Measurements from ENCODE around the gene CEP85L. TPM values are rescaled to one million over a fixed set of nuclear protein-coding genes. Genes with fewer than 3 reads are reported as not detected.

CEP85L gene
- total RNA-seq, 1 donor from 2014 or later = 19.3 TPM

GRCh38 chr6:118456982-118457381 lies 194.4 kb downstream of the CEP85L start:
- peaks cover 11% of the 10 kb centered on the region for H3K9me3 ChIP-seq (ENCODE audit: insufficient read depth, low read depth, low read length)
- no peak overlapping the region for H2AFZ ChIP-seq (ENCODE audit: low read depth, low read length)
- H3K4me3 ChIP-seq (ENCODE audit: insufficient read depth, low read depth, low read length) = no peak overlapping the region
- FAIRE-seq = no peak
- Mint-ChIP-seq H3K27ac (ENCODE audit: unreplicated experiment) (no peak overlapping the region), H3K27me3 (ENCODE audit: low read depth, unreplicated experiment) (no peaks in the 10 kb centered on the region), H3K4me3 (ENCODE audit: unreplicated experiment) (no peak overlapping the region), H3K36me3 (ENCODE audit: low read depth, unreplicated experiment) (peaks cover 7% of the 10 kb centered on the region), H3K9me3 (ENCODE audit: unreplicated experiment) (peaks cover 25% of the 10 kb centered on the region), H3K4me1 (ENCODE audit: low read depth, unreplicated experiment) (no peaks in the 10 kb centered on the region)
- no peaks in the 10 kb centered on the region for H3K79me2 ChIP-seq (ENCODE audit: insufficient read depth, low read length)
- no peaks in the 10 kb centered on the region for H3K36me3 ChIP-seq (ENCODE audit: insufficient read depth, low read length)
- no peak for TF ChIP-seq CTCF (IDR thresholded peaks at IDR 0.05; ENCODE audit: insufficient read depth, low read depth, low read length)
- no peak for TF ChIP-seq EZH2 (IDR thresholded peaks at IDR 0.05; ENCODE audit: insufficient read depth, low read length)
- no peaks in the 10 kb centered on the region for H3K4me1 ChIP-seq (ENCODE audit: insufficient read depth, low read length)
- no peak overlapping the region for H3K4me2 ChIP-seq (ENCODE audit: low read length)
- H3K27ac ChIP-seq (ENCODE audit: low read depth, low read length) = no peak overlapping the region
- H3K9ac ChIP-seq (ENCODE audit: low read length) = no peak overlapping the region
- no peaks in the 10 kb centered on the region for H4K20me1 ChIP-seq (ENCODE audit: insufficient read depth, low read length)
- no peaks in the 10 kb centered on the region for H3K27me3 ChIP-seq (ENCODE audit: insufficient read depth, low read length)
- DNase-seq (ENCODE audit: low read depth) = no peak

- FAIRE-seq (no peak), DNase-seq (ENCODE audit: low read depth) (no peak)
- no peaks in the 10 kb centered on the region for H3K27me3 Mint-ChIP-seq (ENCODE audit: low read depth, unreplicated experiment)
- TF ChIP-seq CTCF (IDR thresholded peaks at IDR 0.05; ENCODE audit: insufficient read depth, low read depth, low read length) (no peak), EZH2 (IDR thresholded peaks at IDR 0.05; ENCODE audit: insufficient read depth, low read length) (no peak)
- H3K36me3 Mint-ChIP-seq (ENCODE audit: low read depth, unreplicated experiment) = peaks cover 5% of the 10 kb centered on the region
- H3K4me2 ChIP-seq (ENCODE audit: low read length) = no peak overlapping the region
- no peaks in the 10 kb centered on the region for H3K79me2 ChIP-seq (ENCODE audit: insufficient read depth, low read length)
- no peaks in the 10 kb centered on the region for H3K4me1 ChIP-seq (ENCODE audit: insufficient read depth, low read length)
- no peaks in the 10 kb centered on the region for H3K27me3 ChIP-seq (ENCODE audit: insufficient read depth, low read length)
- no peak overlapping the region for H3K27ac Mint-ChIP-seq (ENCODE audit: unreplicated experiment)
- H3K4me1 Mint-ChIP-seq (ENCODE audit: low read depth, unreplicated experiment) = no peaks in the 10 kb centered on the region
- no peak overlapping the region for H3K4me3 Mint-ChIP-seq (ENCODE audit: unreplicated experiment)
- no peak overlapping the region for H3K9ac ChIP-seq (ENCODE audit: low read length)
- H3K4me3 ChIP-seq (ENCODE audit: insufficient read depth, low read depth, low read length) = no peak overlapping the region
- no peaks in the 10 kb centered on the region for H4K20me1 ChIP-seq (ENCODE audit: insufficient read depth, low read length)
- H2AFZ ChIP-seq (ENCODE audit: low read depth, low read length) = no peak overlapping the region
- no peak overlapping the region for H3K27ac ChIP-seq (ENCODE audit: low read depth, low read length)
- H3K9me3 ChIP-seq (ENCODE audit: insufficient read depth, low read depth, low read length) = peaks cover 15% of the 10 kb centered on the region
- no peaks in the 10 kb centered on the region for H3K36me3 ChIP-seq (ENCODE audit: insufficient read depth, low read length)
- H3K9me3 Mint-ChIP-seq (ENCODE audit: unreplicated experiment) = peaks cover 30% of the 10 kb centered on the region
Observed at GRCh38 chr6:118451839-118452238, 199.6 kb downstream of the CEP85L start.

- H3K4me1 Mint-ChIP-seq (ENCODE audit: low read depth, unreplicated experiment) = no peaks in the 10 kb centered on the region
- H3K9me3 Mint-ChIP-seq (ENCODE audit: unreplicated experiment) = peaks cover 11% of the 10 kb centered on the region
Observed at GRCh38 chr6:118444796-118445195, 206.6 kb downstream of the CEP85L start.

More at GRCh38 chr6:118444796-118445195, 206.6 kb downstream of the CEP85L start:
- DNase-seq (ENCODE audit: low read depth) (no peak), FAIRE-seq (no peak)
- no peaks in the 10 kb centered on the region for H3K36me3 ChIP-seq (ENCODE audit: insufficient read depth, low read length)
- no peaks in the 10 kb centered on the region for H3K4me1 ChIP-seq (ENCODE audit: insufficient read depth, low read length)
- no peak overlapping the region for H3K27ac ChIP-seq (ENCODE audit: low read depth, low read length)
- H3K27me3 ChIP-seq (ENCODE audit: insufficient read depth, low read length) = no peaks in the 10 kb centered on the region
- no peak overlapping the region for H3K9ac ChIP-seq (ENCODE audit: low read length)
- no peak overlapping the region for H3K4me3 ChIP-seq (ENCODE audit: insufficient read depth, low read depth, low read length)
- no peaks in the 10 kb centered on the region for H3K9me3 ChIP-seq (ENCODE audit: insufficient read depth, low read depth, low read length)
- TF ChIP-seq EZH2 (IDR thresholded peaks at IDR 0.05; ENCODE audit: insufficient read depth, low read length) (no peak), CTCF (IDR thresholded peaks at IDR 0.05; ENCODE audit: insufficient read depth, low read depth, low read length) (no peak)
- no peak overlapping the region for H2AFZ ChIP-seq (ENCODE audit: low read depth, low read length)
- Mint-ChIP-seq H3K27me3 (ENCODE audit: low read depth, unreplicated experiment) (no peaks in the 10 kb centered on the region), H3K36me3 (ENCODE audit: low read depth, unreplicated experiment) (peaks cover 19% of the 10 kb centered on the region), H3K4me3 (ENCODE audit: unreplicated experiment) (no peak overlapping the region), H3K27ac (ENCODE audit: unreplicated experiment) (no peak overlapping the region)
- H4K20me1 ChIP-seq (ENCODE audit: insufficient read depth, low read length) = no peaks in the 10 kb centered on the region
- no peaks in the 10 kb centered on the region for H3K79me2 ChIP-seq (ENCODE audit: insufficient read depth, low read length)
- no peak overlapping the region for H3K4me2 ChIP-seq (ENCODE audit: low read length)
